Esophagus squamous epithelium (tissue), 5 donors: Measurements from ENCODE around the gene AMH. TPM values are rescaled to one million over a fixed set of nuclear protein-coding genes. Genes with fewer than 3 reads are reported as not detected.

Source experiments
- DNase-seq: peaks from one replicate; lab custom pipeline; 2025; lab: John Stamatoyannopoulos, UW
- H3K27ac ChIP-seq, 4 donors: fragments of 200-600 bp; sonication (generic); one replicate each; pipeline ENCODE4 v1.5.1; 2016 to 2019; ENCODE audit warnings: mild to moderate bottlenecking in 1 of 4
- H3K27me3 ChIP-seq, 4 donors: fragments of 200-600 bp; sonication (generic); 1 replicate in 3 of 4; 2 replicates in 1 of 4; pipeline versions ENCODE4 v1.5.1 to v1.6.0; 2017 to 2021; ENCODE audit warnings: antibody characterized with exemption in 1 of 4
- H3K36me3 ChIP-seq, 3 donors: fragments of 200-600 bp; sonication (generic); one replicate each; pipeline ENCODE4 v1.5.1; 2016 to 2019
- H3K4me1 ChIP-seq, 3 donors: fragments of 200-600 bp; sonication (generic); one replicate each; pipeline ENCODE4 v1.5.1; 2017 to 2019
- H3K4me3 ChIP-seq, 4 donors: fragments of 200-600 bp; sonication (generic); 1 replicate in 3 of 4; 2 replicates in 1 of 4; pipeline ENCODE4 v1.5.1; 2016 to 2019; ENCODE audit warnings: mild to moderate bottlenecking in 2 of 4, moderate library complexity in 1 of 4
- H3K9me3 ChIP-seq, 3 donors: fragments of 200-600 bp; sonication (generic); one replicate each; pipeline ENCODE4 v1.5.1; 2016 to 2019
- CTCF ChIP-seq, 6 experiments: fragments of 450-650 bp in 4 of 6; fragments of 200-600 bp in 2 of 6; sonication (generic) in 2 of 6; IDR thresholded peaks; one replicate each; pipeline ENCODE4 v1.5.1; 2016 to 2019; ENCODE audit warnings: antibody characterized with exemption in 6 of 6, mild to moderate bottlenecking in 4 of 6, moderate library complexity in 4 of 6
- POLR2A ChIP-seq, 4 donors: fragments of 450-650 bp; IDR thresholded peaks; one replicate each; pipeline ENCODE4 v1.6.1; 2017; ENCODE audit warnings: antibody characterized with exemption in 4 of 4, mild to moderate bottlenecking in 4 of 4, moderate library complexity in 3 of 4
- WGBS, 2 donors: methylation state at CpG; one replicate each; pipeline ENCODE4 v1.1.5; 2018; 5-methylcytosine and 5-hydroxymethylcytosine counted together
- intact Hi-C: fragments of 100-400 bp; cut with DNase I; formaldehyde crosslinking; loops from one replicate; pipeline ENCODE4 v1.15.0; 2022
- total RNA-seq, 4 donors: library from RNA; depleted of rRNA; stranded (reverse); fragments of >200 nt; gene quantifications; one replicate each; pipeline ENCODE4 v1.1.0, GENCODE V29; 2016
- donor health status: DM: yes; HTN: yes; CAD: no.

The AMH gene
- total RNA-seq, 4 donors from 2014 or later, result 0.76 to 1.1 (median 0.88) TPM; not detected in 1

- Histone ChIP-seq H3K4me1 (peaks cover 0 to 16% (median 10%) of the 10 kb centered on the region in 3 donors), H3K27me3 (peaks cover 0 to 36% (median 0%) of the 10 kb centered on the region in 4 donors), H3K4me3 (peak within 1 kb of the TSS in 3 of 4 donors; percentile 37 to 61 (median 39)), H3K36me3 (no peaks in the 10 kb centered on the region), H3K27ac (peak within 1 kb of the TSS; percentile 12 to 62 (median 38)), H3K9me3 (no peaks in the 10 kb centered on the region)
- intact Hi-C loops, result loop anchor here (10.0 kb wide), 2 partner anchors 113 to 343 kb away; no protein-coding TSS in a partner anchor
- peak; percentile 54 for DNase-seq
- TF ChIP-seq POLR2A (IDR thresholded peaks at IDR 0.05), result peak in 1 of 4 donors; percentile 18
- TF ChIP-seq CTCF (IDR thresholded peaks at IDR 0.05), result no peak
- 31% methylated on average over 10 to 12 of the region's 41 CpGs for WGBS, 2 donors
Measured at GRCh38 chr19:2282062-2282861, 33.1 kb downstream of the AMH start, which contains the start of gene PEAK3. Gene PEAK3 (minus strand): TSS chr19:2282175. CDS start chr19:2280931, 1,244 bp downstream.

- intact Hi-C loops, result loop anchor here (10.0 kb wide), 2 partner anchors 112 to 342 kb away; no protein-coding TSS in a partner anchor
- Histone ChIP-seq H3K27me3 (peaks cover 0 to 41% (median 0%) of the 10 kb centered on the region in 4 donors), H3K9me3 (no peaks in the 10 kb centered on the region), H3K4me1 (peaks cover 0 to 16% (median 10%) of the 10 kb centered on the region in 3 donors), H3K36me3 (no peaks in the 10 kb centered on the region), H3K27ac (peak overlapping the region in 1 of 4 donors; percentile 12), H3K4me3 (peak overlapping the region in 2 of 4 donors; percentile 39 to 61)
- DNase-seq, result no peak
- WGBS, 2 donors, result 68 to 74% methylated on average over 8 to 9 of the region's 11 CpGs
- TF ChIP-seq CTCF (IDR thresholded peaks at IDR 0.05) (no peak), POLR2A (IDR thresholded peaks at IDR 0.05) (no peak)
Measured at GRCh38 chr19:2282862-2283237, 33.7 kb downstream of the AMH start.

GRCh38 chr19:2283835-2284507 lies 34.8 kb downstream of the AMH start:
- Histone ChIP-seq H3K4me1 (peaks cover 0 to 23% (median 10%) of the 10 kb centered on the region in 3 donors), H3K27ac (no peak overlapping the region), H3K4me3 (no peak overlapping the region), H3K9me3 (no peaks in the 10 kb centered on the region), H3K36me3 (no peaks in the 10 kb centered on the region), H3K27me3 (peaks cover 0 to 53% (median 2%) of the 10 kb centered on the region in 4 donors)
- TF ChIP-seq CTCF (IDR thresholded peaks at IDR 0.05) (no peak), POLR2A (IDR thresholded peaks at IDR 0.05) (no peak)
- intact Hi-C loops, result loop anchor here (10.0 kb wide), 2 partner anchors 111 to 341 kb away; no protein-coding TSS in a partner anchor
- WGBS, 2 donors, result 87 to 96% methylated on average over 5 to 7 of the region's 8 CpGs
- DNase-seq, result no peak

GRCh38 chr19:2286402-2287140 lies 37.4 kb downstream of the AMH start:
- Histone ChIP-seq H3K27ac (no peak overlapping the region), H3K9me3 (no peaks in the 10 kb centered on the region), H3K27me3 (peaks cover 16 to 79% (median 22%) of the 10 kb centered on the region in 4 donors), H3K4me1 (peaks cover 21 to 46% (median 30%) of the 10 kb centered on the region in 3 donors), H3K36me3 (no peaks in the 10 kb centered on the region), H3K4me3 (no peak overlapping the region)
- 75 to 82% methylated on average over 5 to 10 of the region's 20 CpGs for WGBS, 2 donors
- intact Hi-C loops, result loop anchor here (10.0 kb wide), 2 partner anchors 108 to 338 kb away; no protein-coding TSS in a partner anchor
- DNase-seq, result no peak
- TF ChIP-seq CTCF (IDR thresholded peaks at IDR 0.05) (no peak), POLR2A (IDR thresholded peaks at IDR 0.05) (no peak)
